GM21786 (cell line): ENCODE data around the gene CTSL.
"Not testable (repeated sequence)": the region's sequence is repeated elsewhere in the genome, so short reads cannot be mapped to it uniquely, and the experiment has no call there.

Source experiments
- ATAC-seq: cut with Tn5 transposase; IDR thresholded peaks from one replicate; pipeline ENCODE4 v1.9.1; 2021; ENCODE audit not compliant: unreplicated experiment

Gene CTSL

DNA sequence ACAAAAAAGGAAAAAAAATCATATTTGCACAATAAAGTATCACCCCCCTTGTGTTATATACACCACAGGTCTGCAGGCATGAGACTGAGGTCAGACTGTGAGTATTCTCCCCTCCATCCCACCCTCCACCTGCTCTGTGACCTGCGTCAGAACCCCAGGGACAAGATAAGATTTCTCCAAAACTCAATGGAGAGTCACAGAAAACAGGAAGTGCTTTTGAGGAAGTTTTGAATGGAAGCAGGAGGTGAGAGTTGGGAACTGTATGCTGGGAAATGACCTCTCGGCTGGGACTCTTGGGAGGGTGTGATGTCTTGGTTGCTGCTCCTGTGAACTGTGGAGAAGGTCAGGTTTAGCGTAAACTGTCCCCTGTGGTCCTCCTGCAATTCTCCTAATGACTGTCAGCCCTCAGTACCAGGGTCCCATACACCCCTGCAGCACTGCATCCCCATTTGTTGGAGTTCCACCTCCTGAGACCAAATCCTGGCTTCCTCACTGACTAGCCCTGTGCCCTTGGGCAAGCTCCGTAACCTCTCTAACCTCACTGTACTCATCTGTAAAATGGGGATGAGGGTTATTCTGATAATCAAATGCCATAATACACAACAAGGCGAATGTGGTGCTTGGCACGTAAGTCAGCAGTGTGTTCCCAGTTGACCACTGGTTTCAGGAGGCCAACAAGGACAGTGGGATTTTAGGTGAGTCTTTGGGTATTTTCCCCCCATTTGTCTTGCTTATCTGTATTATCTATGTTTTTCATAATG lies 6.9 kb upstream of the CTSL start:
- ATAC-seq: no peak

DNA sequence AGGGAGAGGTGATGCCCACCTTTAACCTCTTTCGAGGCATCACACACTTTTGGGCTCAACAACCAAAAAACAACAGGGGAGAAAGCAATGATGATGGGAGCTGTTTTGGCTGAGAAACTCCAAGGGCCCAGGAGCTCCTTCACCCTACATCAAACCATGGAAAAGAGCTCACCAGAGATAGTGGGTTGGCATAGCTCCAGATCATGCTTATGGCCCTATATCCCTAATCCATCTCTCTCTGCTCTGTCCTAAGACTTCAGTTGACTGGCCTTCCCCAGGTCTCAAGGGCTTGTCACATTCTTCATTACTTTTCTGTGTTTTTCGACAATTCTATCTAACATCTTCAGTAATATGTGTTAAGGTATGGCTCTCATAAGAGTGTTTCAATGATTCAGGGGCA lies 5.7 kb upstream of the CTSL start:
- ATAC-seq: no peak

DNA sequence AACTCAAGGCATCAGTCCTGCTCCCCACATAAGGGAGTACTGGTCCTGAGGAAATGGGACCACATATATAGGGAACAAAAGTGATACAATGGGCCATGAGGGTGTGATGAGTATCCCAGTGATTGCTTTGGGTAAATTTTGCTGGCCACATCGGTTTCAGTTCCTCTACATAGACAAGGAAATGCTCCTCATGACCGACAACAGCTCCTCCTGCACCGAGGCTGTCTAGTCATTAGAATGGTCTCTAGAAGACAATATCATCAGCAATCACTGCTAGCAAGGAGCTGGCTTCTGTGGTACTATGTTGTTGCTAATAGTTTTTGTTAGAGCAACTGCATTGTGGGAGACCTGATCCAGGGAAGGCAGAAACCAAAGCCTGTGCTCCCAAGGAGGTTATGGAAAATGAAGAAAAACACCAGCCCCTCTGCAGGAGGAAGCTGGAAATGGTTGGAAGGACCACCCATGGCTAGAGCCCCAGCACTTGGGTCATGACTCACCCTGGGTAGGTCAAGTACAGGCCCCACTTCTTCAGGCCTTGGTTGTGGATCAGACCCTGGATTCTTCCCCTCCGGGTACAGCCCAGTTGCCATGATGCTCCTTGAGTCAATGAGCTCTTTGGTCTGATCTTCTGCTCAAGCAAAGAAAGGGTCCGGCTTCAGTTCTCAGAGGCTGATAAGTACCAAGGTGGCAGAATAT lies 3.4 kb upstream of the CTSL start:
- ATAC-seq: no peak

DNA sequence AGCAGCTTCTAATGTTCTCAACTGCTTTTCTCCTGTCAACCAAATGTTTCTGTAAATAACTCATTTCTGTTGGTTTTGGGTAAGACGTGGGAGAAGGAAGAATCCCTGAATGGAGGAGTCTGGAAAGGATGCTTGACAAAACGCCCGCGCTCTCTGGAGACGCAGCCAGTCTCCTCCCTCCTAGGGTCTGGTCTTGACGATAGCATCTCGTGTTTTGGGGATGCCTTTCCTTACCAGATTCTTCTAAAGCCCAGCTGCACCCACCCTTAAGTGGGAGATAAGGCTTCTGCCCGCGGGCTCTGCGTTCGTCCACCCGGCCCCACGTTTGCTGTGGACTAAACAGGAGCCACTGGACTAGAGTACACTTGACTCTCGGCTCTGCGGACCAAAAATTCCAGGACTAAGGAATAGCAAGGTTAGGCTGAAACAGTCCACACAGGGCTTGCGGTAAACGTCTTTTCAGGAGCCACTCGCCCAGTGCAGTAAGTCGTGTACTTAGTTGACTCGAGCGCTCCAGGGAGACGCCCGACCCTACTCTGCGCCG lies 491 bp upstream of the CTSL start:
- ATAC-seq: no peak

DNA sequence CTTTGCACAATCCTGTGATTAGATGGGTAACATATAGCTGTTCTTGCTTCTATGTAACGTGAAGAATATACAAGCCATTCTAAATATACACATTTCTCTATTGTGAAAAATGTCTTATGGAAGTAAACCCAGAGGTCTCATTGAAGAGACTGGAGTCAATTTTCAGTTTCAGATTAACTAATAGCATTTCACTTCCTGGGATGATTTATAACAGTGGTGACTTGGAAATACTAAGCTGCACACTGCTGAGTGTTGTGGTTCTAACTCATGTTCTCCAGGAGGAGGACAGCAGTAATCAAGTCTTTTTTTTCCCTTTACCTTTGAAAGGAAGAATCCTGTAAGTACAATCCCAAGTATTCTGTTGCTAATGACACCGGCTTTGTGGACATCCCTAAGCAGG lies 3.3 kb downstream of the CTSL start:
- no peak for ATAC-seq

DNA sequence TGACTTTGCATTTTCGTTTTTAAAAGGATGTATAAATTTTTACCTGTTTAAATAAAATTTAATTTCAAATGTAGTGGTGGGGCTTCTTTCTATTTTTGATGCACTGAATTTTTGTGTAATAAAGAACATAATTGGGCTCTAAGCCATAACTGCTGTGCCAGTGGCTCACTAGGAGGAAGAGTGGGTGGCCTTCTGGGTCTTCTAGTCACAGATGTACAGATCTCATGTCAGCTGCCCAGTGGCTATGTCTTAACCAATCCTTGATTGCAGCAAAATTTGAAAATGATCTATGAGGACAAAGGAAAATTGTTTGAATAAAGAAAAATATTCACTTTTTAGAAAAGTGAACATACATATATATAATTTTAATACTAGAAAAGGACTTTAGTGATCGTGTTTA lies 5.4 kb downstream of the CTSL start:
- ATAC-seq: no peak

DNA sequence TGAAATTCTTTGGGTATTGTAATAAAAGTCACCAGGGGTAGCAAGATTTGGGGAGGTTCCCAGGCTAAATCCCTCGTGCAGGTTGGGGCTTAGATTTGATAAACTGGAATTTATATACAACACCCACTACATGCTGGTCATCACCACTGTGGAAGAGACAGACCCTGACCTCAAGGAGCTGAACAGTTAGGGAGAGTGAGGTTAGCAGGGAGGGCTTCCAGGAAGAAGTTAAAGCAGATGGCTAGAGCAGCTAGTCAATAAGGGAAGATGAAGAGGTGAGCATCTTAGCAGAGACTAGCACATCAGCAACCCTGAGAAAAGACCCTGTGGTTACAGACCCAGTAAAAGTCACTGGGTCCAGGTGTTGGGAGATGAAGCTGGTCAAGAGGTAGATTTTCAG lies 6.4 kb downstream of the CTSL start:
- no peak for ATAC-seq

DNA sequence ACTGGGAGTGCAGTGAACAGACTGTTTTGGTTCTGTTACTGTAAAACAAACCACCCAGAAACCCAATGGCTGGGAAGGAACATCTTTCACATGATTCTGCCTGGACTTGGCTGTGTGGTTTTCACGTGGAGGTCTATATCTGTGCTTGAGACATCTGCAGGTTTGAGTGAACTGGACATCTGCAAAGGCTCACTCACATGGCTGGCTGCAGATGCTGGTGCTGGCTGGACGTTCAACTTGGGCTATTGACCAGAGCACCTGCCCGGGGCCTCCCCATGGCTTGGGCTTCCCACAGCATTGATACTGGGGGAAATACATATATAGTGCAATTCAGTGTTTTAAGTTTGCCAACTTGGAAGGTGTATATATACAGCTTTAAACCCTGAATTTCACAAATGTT lies 6.8 kb downstream of the CTSL start:
- ATAC-seq: no peak

DNA sequence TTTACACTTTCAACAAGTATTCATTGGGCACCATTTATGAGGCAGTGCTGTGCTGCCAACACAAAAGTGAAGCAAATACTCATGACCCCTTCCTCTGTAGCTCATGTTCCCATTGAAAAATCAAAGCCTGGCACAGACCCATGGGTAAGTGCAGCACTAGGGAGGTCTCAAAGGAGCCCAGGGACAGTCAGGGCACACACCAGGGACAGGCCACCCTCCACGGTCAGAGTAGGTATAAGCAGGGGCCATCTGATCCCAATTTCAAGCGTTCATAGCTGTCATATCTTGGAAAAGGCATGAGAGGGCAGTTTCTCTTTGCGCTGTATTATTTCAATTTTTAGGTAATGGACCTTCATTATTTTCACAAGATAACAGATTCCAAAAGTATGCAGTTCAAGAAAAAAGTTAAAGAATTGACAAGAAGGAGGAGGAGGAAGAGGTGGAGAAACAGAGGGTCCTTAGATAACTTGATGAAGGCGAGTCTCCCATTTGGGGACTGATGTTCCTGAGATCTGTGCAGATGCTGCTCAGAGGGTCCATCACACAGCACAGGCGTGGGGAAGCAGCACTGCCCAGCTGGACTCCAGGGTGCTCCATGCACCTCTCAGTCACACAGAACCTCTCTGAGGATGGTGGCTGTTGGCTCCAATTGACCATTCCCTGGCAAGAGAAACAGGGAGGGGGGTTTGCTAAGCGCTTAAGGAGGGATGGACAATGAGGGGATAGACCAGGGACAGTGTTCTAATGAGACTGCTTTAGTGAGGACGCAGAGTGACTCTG lies 7.5 kb downstream of the CTSL start:
- ATAC-seq: no peak

DNA sequence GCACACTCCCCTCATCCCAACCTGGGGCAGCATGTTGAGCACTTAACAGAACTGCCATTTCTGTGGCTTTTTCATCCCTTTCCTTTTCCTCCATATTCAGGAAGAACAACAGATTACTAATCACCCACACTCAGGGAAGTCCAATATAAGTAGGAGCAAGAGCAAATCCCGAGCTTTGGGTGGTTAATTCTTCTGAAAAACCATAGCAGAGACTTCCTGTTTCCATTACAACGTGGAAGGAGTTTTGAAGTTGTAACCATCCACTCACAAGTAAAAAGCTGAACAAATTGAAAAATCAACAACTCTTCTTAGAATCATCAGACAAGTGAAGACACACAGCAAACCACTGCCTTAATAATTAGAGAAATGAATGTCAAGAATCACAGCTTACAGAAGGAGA lies 8.2 kb downstream of the CTSL start:
- no peak for ATAC-seq

DNA sequence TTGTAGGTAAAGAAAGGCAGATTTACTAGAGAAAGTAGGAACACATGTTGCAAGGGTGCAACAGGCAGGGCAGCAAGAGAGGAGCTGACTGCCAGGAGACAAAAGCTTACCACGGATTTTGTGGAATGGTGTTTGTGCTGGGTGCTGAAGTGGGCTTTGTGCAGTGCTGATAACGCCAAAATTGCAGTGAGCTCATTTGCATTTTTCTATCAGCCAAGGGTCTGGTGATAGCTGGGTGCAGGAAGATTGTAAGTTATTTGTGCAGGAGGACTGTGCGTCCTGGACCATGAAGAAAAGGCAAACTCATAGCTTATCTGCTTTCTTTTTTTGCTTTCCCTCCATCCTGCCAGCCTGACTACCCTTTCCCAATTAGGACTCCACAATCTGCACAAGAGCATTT lies 13.6 kb downstream of the CTSL start:
- ATAC-seq: no peak

DNA sequence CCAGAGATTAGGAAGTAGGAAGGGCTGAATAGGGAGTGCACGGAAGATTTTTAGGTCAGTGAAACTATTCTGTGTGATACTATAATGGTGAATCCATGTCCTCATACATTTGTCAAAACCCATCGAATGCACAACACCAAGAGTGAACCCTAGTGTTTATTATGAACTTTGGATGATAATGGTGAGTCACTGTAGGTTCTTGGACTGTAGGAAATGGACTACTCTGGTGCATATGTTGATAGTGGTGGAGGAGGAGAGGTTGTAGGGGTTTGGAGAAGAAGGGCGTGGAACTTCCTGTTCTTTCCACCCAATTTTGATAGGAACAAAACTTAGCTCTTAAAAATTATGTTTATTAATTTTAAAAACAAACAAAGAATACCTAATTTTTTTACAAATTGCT lies 14.3 kb downstream of the CTSL start:
- no peak for ATAC-seq

DNA sequence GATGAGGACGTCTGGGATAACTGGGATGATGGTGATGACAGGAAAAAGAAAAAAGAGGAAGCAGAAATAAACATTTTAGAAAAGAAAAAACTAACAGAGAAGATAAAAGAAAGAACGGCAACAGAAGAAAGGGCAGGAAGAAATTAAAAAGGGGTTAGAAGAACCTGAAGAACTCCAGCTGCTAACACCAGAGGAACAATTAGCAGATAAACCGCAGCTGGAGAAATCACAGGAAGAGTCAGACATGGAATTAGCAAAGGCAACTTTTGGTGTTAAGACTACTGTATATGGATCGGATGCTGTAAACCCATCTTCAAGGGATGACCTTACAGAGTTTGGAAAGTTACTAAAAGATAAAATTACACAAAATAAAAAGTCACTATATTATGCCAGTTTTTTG lies 15.4 kb downstream of the CTSL start:
- no peak for ATAC-seq

DNA sequence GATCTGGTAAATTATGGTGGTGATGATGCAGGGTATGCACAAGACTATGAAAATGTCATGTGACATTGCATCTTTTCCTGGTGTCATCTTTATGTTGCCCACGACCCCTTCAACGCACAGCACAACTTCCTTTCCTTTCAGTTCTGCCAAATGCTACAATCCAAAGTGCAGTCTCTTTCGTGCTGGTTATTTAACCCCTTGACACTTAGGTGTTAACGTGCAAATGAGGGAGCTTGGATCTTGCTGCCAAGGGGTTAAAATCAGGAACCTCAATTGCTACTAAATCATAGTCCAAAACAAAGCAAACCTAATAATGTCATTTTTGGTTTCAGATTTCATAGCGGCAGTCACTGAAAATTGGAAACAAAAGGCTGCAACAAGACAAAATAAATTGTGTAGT lies 16.0 kb downstream of the CTSL start:
- no peak for ATAC-seq

DNA sequence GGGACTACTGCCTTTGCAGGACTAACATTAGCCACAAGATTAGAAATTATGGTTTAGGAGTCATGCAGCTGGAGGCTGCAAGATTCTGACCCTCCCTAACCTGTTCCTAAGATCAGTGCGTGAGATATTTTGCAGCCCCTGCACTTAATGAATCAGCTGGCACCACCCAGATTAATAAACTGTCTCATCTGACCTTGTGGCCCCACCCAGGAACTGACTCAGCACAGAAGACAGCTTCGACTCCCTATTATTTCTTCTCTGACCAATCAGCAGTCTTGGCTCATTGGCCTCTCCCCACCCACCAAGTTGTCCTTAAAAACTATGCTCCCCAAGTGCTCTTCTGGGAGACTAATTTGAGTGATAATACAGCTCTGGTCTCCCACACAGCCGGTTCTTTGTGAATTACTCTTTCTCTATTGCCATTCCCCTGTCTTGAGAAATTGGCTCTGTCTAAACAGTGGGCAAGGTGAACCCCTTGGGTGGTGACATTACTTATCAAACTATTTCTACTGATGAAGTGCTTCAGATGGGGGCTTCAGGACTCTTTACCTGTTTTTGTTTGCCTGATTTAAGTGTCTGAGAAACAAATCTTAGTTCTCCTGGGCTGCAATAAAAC lies 17.0 kb downstream of the CTSL start:
- ATAC-seq: no peak

DNA sequence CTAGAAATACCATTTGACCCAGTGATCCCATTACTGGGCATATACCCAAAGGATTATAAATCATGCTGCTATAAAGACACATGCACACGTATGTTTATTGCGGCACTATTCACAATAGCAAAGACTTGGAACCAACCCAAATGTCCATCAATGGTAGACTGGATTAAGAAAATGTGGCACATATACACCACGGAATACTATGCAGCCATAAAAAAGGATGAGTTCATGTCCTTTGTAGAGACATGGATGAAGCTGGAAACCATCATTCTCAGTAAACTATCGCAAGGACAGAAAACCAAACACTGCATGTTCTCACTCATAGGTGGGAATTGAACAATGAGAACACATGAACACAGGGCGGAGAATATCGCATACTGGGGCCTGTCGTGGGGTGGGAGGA lies 18.3 kb downstream of the CTSL start:
- ATAC-seq: not testable (repeated sequence)

DNA sequence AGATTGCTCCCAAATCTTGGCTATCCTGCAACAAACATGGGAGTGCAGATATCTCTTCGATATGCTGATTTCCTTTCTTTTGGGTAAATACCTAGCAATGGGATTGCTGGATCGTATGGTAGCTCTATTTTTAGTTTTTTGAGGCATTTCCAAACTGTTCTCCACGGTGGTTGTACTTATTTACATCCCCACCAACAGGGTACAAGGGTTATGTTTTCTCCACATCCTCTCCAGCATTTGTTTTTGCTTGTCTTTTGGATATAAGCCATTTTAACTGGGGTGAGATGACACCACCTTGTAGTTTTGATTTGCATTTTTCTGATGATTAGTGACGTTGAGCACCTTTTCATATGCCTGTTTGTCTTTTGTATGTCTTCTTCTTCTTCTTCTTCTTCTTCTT lies 20.3 kb downstream of the CTSL start:
- no peak for ATAC-seq

DNA sequence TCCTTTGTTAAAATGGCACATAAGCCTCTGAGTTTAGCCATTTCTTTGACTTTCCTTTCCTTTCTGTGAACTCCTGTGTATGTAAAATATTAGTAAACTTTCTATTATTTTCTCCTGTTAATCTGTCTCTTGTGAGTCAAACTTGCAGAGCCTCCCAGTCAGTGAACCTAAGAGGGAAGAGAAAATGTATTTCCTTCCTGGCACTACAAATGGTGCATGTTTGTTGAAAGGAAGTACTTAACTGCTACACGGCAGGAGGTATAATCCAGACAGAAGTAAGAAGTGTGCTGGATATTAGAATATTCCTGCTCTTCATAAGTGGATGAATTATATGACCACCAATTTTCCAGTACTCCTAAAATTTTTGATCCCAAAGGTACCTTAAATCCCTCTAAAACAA lies 23.0 kb downstream of the CTSL start:
- ATAC-seq: no peak

DNA sequence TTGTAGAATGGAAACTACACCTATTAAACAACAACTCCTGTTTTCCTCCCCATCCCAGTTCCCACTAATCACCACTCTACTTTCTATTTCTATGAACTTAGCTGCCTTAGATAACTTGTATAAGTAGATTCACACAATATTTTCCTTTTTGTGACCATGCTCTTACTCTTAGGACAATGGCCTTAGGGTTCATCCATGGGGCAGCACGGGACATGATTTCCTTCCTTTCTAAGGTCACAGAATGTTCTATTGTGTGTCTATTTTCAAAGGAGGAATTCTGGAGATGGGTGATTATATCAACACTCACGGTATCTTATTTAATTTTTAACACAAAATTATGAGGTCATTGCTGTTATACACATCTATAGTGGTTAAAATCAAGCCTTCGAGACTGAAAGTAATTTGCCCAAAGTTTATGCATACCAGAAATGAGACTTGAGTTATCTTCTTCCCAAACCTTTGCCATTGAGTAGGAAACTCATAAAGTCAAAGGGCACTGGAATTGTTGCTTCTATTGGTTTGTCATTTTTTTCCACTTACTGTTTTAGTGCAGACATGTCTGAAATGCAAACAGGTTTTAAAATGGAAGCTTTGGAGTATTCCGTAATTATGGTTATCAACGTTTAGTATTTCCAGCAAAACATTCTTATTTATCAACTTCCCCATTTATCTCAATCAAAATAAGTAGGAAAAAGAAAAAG lies 23.6 kb downstream of the CTSL start:
- no peak for ATAC-seq

DNA sequence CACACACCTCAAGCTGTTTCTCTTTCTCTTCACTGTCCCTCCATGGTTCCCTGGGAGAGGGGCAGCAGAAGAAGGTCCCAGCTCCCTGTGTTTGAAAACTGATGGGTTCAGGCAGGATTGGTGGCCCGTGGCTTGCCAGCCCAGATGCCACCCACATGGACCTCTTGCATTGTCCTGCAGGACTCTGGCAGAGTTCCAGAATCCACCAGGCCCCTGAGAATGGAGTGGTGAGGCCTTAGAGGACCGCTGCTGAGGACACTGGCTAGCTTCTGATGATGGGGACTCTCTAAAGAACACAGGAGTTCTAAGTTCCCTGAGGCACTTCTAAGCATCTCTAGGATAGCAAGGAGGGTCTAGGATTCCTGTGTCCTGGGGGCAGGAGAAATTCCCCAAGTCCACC lies 24.8 kb downstream of the CTSL start:
- ATAC-seq: no peak

DNA sequence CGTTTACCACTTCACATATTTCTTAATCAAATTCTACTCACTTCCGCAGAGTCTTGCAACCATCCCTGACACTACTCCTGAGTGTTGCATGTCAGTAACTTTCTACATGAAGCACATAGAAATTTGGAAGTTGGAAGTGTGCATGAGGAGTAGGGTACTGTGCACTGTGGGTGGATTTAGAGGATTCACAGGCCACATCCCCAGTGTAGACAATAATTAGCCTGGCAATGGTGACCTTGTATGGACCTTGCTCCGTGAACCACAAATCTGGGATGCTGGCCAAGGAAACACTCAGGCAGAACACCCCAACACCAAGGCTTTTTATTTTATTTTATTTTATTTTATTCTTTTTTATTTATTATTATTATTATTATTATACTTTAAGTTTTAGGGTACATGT lies 25.5 kb downstream of the CTSL start:
- no peak for ATAC-seq
